Activated T-cell treated with anti-CD3 and anti-CD28 coated beads, Interleukin-2, amount 50 U/mL, for 48 hours (primary cell): ENCODE data around the gene SYCE1L.
"Not testable (repeated sequence)": the region's sequence is repeated elsewhere in the genome, so short reads cannot be mapped to it uniquely, and the experiment has no call there.

Source experiments
- DNase-seq, 2 experiments: peaks; one replicate each; pipeline ENCODE4 v3.0.0-alpha.2; 2020

The SYCE1L gene

DNA sequence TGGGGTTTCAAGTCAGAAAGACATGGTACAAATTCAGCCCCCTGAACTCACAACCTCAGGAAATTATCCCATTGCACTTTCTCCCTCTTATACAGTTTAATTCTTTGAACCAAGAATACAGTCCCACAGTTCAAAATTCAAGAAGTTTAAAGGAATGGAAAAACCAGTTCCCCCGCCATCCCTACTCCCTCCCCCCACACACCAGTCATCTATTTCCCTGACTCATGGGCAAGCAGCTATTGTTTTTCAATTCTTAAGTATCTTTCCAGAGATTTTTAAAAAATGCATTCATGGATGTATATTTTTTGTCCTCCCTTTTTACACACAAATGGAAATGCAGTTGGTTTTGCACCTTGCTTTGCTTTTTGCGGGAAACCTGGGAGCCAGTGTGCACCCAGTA is 7.3 kb downstream of the SYCE1L start:
- DNase-seq, result no peak

DNA sequence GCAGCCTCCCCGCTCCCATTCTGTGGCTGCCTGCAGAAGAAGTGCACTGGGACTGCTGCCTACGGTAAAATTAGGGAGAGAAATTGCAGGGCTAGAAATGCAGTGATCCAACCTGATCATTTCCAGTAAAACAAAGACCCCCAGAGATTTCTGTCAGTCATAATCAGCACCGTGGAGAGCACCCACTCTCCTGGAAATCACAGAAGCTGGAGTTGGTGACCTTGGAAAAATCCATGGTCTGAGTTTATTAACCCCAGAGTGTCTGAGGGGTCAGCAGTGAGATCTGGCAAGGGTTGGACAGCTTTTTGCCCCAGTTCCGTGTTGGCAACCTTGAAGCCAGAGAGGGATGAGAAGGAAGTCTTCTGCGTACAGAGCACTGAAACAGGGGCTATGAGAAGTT is 7.8 kb downstream of the SYCE1L start:
- no peak for DNase-seq

DNA sequence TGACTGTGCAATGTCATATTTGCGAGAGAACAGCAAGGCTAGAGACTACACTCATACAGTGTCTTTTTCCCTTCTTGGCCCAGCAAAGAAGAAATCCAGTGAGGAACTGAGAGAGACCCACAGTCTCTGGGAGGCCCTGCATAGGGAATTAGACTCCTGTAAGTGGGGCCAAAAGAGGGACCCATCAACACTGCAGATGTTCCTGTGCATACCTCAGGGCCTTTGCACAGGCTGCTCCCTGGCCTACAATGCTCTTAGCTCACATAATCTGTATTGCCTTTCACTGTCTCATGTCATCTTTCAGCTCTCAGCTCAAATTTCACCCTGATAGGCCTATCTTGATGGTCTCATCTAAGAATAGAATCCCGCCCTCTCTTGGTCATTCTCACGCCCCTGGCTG is 9.2 kb downstream of the SYCE1L start:
- no peak for DNase-seq

DNA sequence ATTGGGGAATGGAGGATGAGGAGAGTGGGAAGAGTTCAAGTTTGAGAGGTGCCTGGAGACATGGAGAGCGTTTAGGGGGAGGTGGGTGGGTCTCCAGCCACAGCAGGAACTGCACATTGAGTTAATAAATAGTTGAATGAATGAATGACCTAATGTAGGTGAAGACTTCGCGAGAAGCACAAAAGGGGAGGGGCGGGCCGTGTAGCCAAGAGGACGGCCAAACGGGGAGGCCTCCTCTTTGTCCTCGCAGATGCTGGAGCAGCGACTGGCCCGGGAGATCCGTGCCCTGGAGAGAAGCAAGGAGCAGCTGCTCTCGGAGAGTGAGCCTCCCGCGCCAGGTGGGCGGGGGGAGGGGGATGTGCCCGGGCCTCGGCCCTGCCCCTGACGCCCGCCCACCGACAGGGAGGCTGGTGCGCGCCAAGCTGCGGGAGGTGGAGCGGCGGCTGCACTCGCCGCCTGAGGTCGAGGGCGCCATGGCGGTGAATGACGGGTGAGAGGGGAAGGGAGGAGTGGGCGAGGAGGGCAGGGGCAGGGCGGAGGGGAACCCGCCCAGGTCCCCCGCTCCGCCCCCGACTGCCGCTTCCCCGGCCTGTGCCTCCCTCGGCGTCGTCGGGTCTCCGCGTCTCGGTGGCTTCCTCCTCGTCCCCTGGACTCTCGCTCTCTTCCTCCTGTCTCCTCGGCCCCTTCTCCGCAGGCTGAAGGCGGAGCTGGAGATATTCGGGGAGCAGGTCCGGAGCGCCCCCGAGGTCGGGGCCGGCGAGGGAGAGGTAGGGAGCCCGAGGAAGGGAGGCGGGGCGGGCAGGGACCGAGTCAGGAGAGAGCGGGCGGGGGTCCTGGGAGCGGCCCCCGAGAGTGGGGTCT is 12.9 kb downstream of the SYCE1L start:
- DNase-seq, result peak; percentile 75 to 83

DNA sequence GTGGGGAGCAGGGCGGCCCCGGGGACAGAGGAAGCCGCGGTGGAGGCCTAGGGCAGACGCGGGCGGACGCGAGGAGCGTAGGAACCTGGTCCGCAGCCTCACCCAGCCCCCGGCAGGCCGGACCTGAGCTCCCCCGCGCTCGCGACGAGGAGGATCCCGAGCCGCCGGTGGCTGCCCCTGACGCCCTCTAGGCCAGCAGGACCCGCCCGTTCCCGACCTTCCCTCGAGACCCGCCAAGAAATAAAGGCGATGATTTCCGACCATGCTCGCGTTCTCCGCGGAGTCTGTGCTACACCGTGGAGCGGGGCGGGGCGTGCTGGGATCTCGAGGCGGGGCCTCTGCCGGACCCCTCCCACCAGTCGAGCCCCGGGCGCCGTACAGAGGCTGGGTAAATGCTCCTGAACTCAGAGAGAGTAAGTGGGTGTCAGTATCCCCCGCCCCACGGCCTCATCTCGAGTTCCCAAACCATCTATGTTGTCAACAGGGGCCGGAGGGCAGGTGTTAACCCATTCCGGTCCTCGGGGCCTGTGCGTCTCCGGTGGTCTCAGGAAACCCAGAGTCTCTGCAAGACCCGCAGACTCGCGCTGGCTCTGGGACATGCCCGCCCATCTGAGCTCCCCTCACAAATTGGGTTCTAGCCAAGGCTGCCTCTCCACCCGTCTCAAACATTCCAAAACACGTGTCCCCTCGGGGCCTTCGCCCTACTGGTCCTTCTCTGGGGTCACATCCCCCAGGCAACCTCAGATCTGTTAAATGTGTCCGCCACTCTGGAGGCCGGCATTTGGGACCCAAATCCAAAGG is 13.7 kb downstream of the SYCE1L start:
- DNase-seq, result peak; percentile 79 to 86

DNA sequence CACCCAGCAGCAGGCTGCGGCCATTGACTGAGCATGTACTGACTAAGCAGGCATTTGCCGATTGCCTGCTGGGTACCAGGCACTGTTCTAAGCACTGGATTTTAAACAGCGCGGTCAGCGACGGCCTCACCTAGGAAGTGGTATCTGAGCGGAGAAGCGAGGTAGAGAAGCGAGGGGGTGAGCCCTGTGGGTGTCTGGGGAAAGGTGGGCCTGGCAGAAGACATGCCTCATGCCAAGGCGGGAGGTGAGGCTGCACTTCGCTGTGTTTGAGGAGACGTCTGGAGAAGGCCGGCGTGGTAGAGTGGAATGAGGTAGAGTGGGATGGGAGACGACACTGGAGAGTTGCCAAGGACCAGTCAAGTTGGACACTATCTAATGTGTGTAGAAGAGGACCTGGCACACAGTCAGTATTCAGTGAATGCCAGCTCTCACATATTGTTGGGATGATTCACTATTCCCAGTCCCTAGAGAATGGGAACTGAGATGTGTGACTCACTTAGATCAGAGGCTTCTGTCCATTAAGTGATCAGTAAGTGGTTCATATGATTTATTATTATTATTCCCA is 14.4 kb downstream of the SYCE1L start:
- no peak for DNase-seq

DNA sequence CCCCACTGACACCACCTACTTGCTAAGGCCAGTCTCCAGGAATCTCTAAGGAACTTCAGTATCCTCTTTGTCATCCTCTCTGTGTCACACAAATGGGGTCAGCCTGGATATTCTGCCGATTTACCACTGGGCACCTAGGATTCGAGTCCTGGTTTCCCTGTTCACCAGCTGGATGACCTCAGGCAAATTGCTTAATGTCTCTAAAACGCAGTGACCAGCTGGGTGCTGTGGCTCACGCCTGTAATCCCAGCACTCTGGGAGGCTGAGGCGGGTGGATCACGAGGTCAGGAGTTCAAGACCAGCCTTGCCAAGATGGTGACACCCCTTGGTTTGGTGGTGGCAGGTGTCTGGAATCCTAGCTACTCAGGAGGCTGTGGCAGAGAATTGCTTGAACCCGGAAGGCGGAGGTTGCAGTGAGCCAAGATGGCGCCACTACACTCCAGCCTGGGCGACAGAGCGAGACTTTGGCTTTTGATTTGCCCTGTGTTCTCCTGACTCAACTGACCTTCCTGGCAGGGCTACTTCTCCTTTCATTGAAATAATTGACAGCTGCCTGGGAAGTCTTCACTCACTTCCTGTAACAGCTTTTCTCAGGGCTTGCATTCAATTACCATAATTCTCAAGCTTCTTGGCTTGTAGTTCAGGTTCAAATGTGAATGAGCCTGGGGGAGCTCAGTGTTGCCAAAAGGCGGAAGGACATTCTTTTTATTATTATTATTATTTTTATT is 15.4 kb downstream of the SYCE1L start:
- no peak for DNase-seq

DNA sequence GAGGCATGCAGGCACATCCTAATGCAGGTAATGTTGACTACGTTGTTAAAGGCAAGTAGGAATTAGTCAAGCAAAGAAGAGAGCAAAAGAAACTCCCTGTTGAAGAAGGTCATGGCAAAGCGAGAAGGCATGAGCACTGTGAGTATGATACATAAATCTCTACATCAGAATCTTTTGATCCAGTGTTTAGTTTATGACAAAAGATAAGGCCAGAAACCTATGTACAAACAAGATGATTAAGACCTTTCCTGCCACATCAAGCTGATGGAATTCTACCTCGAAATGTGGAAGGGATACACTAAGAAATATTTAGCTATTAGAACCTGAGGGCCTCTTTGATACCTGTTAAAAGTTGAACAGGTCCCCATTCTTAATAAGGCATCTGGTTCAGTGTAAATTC is 20.2 kb downstream of the SYCE1L start:
- DNase-seq, result no peak

DNA sequence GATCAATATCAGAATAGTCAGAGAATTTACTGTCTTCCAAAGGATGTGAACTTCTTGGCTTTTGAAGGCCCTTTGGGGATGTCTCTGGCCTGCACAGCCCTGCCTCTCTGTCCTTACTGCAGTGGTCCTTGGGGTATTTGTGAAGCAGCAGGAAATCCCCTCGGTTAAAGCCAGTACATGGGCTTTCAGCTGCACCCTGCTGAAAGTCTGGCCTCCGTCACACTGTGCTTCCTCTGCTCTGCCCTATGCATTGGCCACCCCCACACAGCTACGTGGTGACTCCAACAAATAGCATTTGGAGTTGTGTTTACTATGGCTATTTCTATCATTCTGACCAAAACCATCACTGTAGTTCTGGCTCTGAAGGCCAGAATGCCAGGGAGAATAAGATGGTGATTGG is 21.2 kb downstream of the SYCE1L start:
- no peak for DNase-seq

DNA sequence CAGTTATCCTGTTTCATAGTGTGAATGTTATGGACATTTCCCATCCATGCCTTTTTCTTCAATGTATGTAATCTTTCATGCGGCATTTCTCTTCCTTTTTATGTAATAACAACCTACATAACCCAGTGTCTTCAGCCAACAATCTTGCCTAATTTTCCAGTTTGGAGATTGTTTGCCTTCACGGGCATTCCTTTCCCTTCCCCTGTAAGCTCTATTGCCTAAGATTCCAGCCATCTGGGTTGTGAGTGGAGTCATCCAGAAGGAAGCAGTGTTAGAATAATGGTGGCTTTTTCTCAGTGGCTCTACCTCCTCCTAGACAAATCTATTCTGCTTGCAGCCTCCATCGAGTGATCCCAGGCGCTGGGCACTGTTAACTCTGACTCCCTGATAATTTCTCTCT is 22.3 kb downstream of the SYCE1L start:
- DNase-seq, result no peak

DNA sequence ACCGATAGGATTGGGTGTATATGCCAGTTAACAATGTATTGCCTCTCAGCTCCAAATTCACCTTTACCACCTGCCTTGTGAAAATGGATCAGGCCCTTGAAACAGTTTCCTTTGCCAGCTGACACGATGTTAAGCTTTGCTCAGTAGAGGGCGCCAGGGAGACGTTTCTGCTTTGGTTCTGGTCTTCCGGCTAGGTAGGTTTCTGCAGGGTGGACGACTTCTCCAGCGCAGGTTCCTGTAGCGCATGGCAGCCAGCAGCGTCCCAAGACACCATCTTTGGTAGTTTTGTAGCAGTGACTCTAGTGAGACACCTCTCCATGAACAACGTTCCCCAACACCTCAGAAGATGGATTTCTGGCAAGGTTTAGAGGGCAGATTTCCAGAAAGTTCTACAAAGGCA is 24.0 kb downstream of the SYCE1L start:
- DNase-seq, result peak; percentile 49 to 52

DNA sequence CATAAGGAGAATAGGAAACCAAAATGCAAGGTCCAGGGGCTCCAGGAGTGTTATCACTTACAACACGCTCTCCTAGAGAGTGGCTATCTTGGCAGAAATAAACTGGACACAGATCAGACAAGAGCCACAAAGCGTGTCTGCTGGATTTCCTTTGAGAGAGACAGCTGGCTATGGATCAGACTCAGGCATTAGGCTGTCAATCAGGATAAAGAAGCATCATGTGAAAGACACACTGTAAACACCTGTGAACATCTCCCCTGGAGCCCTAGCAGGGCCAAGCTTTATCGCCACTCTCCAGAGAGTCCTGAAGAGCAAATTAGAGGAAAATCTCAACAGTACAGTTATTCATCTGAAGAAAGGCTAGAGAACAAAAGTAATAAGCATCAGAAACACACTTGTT is 26.0 kb downstream of the SYCE1L start:
- DNase-seq, result no peak

DNA sequence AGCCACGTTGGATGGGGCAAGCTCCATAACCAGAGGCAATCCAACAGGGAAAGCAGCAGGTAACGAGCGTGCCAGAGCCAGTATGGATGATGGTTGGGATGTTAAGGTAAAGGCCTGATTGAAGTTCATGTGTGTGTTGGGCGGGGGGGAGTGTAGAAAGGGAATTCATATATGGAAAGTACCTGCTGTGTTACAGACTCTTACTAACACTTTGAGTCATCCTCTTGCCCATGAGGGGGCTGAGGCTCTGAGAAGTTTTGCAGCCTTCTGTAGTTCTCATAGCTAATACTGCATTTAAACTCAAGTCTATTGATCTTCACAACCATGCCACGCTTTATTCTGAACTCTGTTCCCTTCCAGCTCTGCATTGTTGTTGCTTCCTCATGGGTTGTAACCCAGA is 28.5 kb downstream of the SYCE1L start:
- DNase-seq, result peak in 1 of 2 experiments; percentile 21

DNA sequence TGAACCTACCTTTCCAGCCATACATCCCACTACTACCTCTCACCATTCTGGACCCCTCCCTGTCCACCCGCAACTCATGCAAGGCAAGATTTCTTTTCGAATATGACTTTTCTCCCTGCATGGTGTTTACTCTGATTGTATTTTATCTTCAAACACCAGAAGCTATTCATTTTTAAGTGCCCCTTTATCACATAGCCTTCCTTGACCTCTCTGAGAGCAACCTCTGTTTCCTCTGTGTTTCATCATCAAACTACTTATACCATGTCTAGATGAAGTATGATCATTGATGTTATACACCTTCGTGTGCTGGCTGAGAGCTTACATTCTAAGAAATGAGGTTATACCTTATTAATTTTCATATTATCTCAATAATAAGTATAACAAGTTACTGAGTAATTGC is 31.8 kb downstream of the SYCE1L start:
- DNase-seq, result no peak

DNA sequence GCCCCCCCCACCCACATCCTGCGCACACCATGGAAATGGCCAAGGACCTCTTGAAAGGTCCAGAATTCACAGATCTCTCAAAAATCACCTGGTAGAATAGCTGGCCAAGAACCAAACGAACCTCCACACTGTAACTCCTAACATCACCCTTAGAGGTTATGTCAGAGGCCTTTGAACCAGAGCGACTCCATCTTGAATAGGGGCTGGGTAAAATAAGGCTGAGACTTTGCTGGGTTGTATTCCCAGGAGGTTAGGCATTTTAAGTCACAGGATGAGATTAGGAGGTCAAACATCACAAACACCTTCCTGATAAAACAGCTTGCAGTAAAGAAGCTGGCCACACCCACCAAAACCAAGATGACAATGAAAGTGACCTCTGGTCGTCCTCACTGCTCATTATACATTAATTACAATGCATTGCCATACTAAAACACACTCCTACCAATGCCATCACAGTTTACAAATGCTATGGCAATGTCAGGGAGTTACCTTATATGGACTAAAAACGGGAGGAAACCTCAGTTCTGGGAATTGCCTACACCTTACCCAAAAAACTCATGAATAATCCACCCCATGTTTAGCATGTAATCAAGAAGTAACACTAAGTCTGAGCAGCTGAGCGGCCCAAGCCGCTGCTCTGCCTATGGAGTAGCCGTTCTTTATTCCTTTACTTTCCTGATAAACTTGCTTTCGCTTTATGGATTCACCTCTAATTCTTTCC is 34.8 kb downstream of the SYCE1L start:
- DNase-seq, result no peak

DNA sequence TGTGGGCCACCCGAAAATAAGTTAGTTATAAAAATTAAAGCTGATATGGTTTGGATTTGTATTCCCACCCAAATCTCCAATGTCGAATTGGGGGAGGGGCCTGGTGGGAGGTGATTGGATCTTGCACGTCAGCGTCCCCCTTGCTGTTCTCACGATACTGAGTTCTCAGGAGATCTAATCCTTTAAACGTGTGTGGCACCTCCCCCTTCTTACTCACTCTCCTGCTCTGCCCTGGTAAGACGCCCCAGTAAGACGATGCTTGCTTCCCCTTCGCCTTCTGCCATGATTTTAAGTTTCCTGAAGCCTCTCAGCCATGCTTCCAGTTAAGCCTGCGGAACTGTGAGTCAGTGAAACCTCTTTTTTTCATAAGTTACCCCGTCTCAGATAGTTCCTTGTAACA is 35.4 kb downstream of the SYCE1L start:
- DNase-seq, result no peak

DNA sequence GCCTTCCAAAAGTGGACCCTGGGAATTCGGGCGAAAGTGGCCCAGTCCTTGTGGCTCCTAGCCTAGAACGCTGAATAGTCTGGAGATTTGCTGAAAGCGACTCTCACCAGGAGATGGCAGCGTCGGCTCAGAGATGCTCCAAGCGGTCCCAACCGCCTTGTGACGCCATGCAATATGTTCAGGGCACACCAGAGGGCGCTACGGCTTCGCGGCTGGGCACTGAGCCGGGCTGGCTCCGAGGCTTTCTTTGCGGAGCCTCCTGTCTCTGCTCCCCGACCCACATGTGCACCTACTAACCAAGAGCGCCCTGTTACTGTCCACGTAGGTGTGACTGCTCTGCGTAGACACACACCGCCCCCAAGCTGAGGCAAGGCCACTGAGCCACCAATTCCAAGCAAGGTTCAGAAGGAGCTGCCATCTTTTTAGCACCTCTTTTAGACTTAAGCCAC is 36.9 kb downstream of the SYCE1L start:
- DNase-seq, result peak; percentile 92 to 93

DNA sequence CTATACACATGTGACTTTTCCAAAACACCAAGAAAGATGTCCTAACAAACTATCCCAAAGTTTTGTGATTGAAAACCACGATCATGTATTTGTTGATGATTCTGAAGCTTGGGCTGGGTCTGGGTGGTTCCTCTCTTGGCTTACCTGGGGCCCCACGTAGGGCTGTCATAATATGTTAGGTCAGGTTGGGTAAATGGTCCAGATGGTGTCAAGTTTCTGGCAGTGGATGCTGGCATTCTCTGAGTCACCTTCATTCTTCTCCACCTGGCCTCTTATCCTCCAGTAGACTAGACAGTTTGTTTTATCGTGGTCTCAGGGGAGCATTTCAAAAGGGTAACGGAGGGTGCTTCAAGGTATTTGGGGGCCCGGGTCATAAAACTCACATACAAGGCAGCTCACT is 39.4 kb downstream of the SYCE1L start:
- DNase-seq, result no peak

DNA sequence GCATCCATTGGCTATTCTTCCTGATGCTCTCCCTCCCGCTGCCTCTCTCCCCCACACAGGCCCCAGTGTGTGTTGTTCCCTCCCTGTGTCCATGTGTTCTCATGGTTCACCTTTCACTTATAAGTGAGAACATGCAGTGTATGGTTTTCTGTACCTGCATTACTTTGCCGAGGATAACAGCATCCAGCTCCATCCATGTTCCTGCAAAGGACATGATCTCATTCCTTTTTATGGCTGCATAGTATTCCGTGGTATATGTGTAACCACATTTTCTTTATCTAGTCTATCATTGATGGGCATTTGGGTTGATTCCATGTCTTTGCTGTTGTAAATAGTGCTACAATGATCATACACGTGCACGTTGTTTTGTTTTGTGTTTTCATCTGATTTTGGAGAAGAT is 43.3 kb downstream of the SYCE1L start:
- DNase-seq, result not testable (repeated sequence)

DNA sequence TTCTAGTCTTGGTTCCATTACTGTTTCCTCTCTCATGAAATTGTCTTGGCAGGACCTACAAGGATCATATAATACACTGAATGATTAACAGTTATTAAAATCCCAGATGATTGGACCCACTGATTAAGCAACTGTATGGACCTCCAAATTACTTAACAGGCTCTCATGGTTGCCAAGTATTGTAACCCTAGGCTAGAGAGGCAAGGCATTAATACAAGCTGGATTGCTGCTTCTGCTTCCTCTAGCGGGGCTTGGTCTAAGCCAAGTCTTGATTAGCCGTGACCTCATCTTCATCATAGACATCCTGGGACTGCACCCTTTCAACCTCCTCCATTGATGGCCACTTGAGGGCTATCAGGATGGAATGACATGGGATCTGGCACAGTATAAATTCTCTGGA is 46.9 kb downstream of the SYCE1L start:
- no peak for DNase-seq

DNA sequence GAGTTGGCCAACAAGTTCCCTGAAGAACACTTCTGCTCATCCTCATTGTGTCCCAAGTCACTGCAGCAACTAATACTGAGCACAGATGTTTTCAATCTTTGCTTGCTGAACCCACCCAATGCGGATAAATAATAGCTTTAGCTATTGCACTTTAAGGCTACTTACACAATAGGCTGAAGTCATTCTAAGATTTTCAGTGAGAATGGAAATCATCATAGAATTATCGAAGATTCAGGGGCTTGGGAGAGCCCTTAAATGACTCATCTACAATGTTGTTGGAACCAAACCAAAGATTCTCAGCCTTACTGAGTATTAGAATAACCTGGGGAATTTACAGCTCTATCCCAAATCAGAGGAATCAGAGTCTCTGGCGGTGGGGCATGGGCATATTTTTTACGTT is 51.2 kb downstream of the SYCE1L start:
- no peak for DNase-seq
